Measurements from ENCODE around the gene GPC3.

Gene GPC3

GRCh38 chrX:134006484-134007161, 21.2 kb upstream of the GPC3 start:
- TF ChIP-seq CTCF (conservative IDR thresholded peaks at IDR 0.05) (no peak), ZFX (IDR thresholded peaks at IDR 0.05) (no peak)
- H3K27ac ChIP-seq, result no peak overlapping the region

GRCh38 chrX:134004084-134004483, 18.7 kb upstream of the GPC3 start:
- TF ChIP-seq ZFX (IDR thresholded peaks at IDR 0.05) (no peak), CTCF (conservative IDR thresholded peaks at IDR 0.05) (no peak)
- no peak overlapping the region for H3K27ac ChIP-seq

GRCh38 chrX:134002921-134003615, 17.7 kb upstream of the GPC3 start:
- TF ChIP-seq CTCF (conservative IDR thresholded peaks at IDR 0.05) (no peak), ZFX (IDR thresholded peaks at IDR 0.05) (no peak)
- no peak overlapping the region for H3K27ac ChIP-seq

- no peak overlapping the region for H3K27ac ChIP-seq
- TF ChIP-seq ZFX (IDR thresholded peaks at IDR 0.05) (no peak), CTCF (conservative IDR thresholded peaks at IDR 0.05) (no peak)
Measured at GRCh38 chrX:134000260-134001245, 15.2 kb upstream of the GPC3 start.

- no peak for TF ChIP-seq ZFX (IDR thresholded peaks at IDR 0.05)
- no peak for TF ChIP-seq CTCF (conservative IDR thresholded peaks at IDR 0.05)
- no peak overlapping the region for H3K27ac ChIP-seq
Measured at GRCh38 chrX:133999031-133999705, 13.8 kb upstream of the GPC3 start.

GRCh38 chrX:133995759-133996158, 10.4 kb upstream of the GPC3 start:
- no peak overlapping the region for H3K27ac ChIP-seq
- TF ChIP-seq ZFX (IDR thresholded peaks at IDR 0.05) (no peak), CTCF (conservative IDR thresholded peaks at IDR 0.05) (no peak)

Data from C4-2B (cell line).